Bronchial epithelial cell (primary cell): Measurements from ENCODE around the gene MAP2K7. TPM values are rescaled to one million over a fixed set of nuclear protein-coding genes. Genes with fewer than 3 reads are reported as not detected.
A peak's percentile ranks its signal among the peaks of the same experiment; 100 is the strongest.

ENCODE experiments used
- DNase-seq: peaks from one replicate; pipeline ENCODE4 v3.0.0-alpha.2; 2010; ENCODE audit warnings: low read depth
- FAIRE-seq: peaks from 2 replicates; lab custom pipeline; 2011; peaks lifted over from hg19 to GRCh38; lab: Jason Lieb, UNC
- H3K27me3 ChIP-seq: 2 replicates; pipeline ENCODE4 v1.5.1; 2011; ENCODE audit warnings: low read length; ENCODE audit not compliant: control insufficient read depth, insufficient read depth
- H3K36me3 ChIP-seq: 2 replicates; pipeline ENCODE4 v1.5.1; 2011; ENCODE audit warnings: low read length; ENCODE audit not compliant: control insufficient read depth, insufficient read depth
- H3K4me3 ChIP-seq: 2 replicates; pipeline ENCODE4 v1.5.1; 2011; ENCODE audit warnings: mild to moderate bottlenecking, low read depth, low read length, control low read depth
- CTCF ChIP-seq: IDR thresholded peaks from 2 replicates; pipeline ENCODE4 v1.5.1; 2011; ENCODE audit warnings: mild to moderate bottlenecking, moderate library complexity, low read length, control low read depth, inconsistent platforms; ENCODE audit not compliant: insufficient read depth, severe bottlenecking
- total RNA-seq: library from RNA; depleted of rRNA; stranded (reverse); fragments of >200 nt; gene quantifications from 2 replicates; pipeline ENCODE4 v1.2.1, GENCODE V29; 2014

MAP2K7 gene
- total RNA-seq, 1 donor from 2014 or later = 10.0 TPM

- no peaks in the 10 kb centered on the region for H3K36me3 ChIP-seq
- H3K4me3 ChIP-seq = no peak overlapping the region
- no peak for DNase-seq
- H3K27me3 ChIP-seq = peaks cover 11% of the 10 kb centered on the region
- FAIRE-seq = no peak
- no peak for TF ChIP-seq CTCF
Measured at GRCh38 chr19:7873304-7874075, 30.2 kb upstream of the MAP2K7 start.

- no peaks in the 10 kb centered on the region for H3K36me3 ChIP-seq
- peaks cover 11% of the 10 kb centered on the region for H3K27me3 ChIP-seq
- H3K4me3 ChIP-seq = peak within 1 kb of the TSS; percentile 10
- TF ChIP-seq CTCF = no peak
- no peak for FAIRE-seq
- DNase-seq = no peak
Measured at GRCh38 chr19:7874076-7874896, 29.4 kb upstream of the MAP2K7 start, which contains the start of gene PRR36. Gene PRR36 (minus strand): TSS chr19:7874390. CDS start chr19:7873689, 701 bp downstream.

GRCh38 chr19:7874897-7875273 lies 28.8 kb upstream of the MAP2K7 start:
- Histone ChIP-seq H3K36me3 (no peaks in the 10 kb centered on the region), H3K4me3 (no peak overlapping the region), H3K27me3 (peaks cover 11% of the 10 kb centered on the region)
- FAIRE-seq (no peak), DNase-seq (no peak)
- no peak for TF ChIP-seq CTCF

GRCh38 chr19:7877249-7877836 lies 26.3 kb upstream of the MAP2K7 start:
- no peak for TF ChIP-seq CTCF
- Histone ChIP-seq H3K27me3 (peaks cover 11% of the 10 kb centered on the region), H3K36me3 (no peaks in the 10 kb centered on the region), H3K4me3 (no peak overlapping the region)
- FAIRE-seq = no peak
- DNase-seq = no peak

GRCh38 chr19:7879111-7879807 lies 24.4 kb upstream of the MAP2K7 start:
- no peak for TF ChIP-seq CTCF
- FAIRE-seq (no peak), DNase-seq (no peak)
- Histone ChIP-seq H3K36me3 (no peaks in the 10 kb centered on the region), H3K4me3 (no peak overlapping the region), H3K27me3 (peaks cover 4% of the 10 kb centered on the region)
